ENCODE measurements around the gene CRKL.
"Not testable (repeated sequence)": the region's sequence is repeated elsewhere in the genome, so short reads cannot be mapped to it uniquely, and the experiment has no call there.

Gene CRKL

DNA sequence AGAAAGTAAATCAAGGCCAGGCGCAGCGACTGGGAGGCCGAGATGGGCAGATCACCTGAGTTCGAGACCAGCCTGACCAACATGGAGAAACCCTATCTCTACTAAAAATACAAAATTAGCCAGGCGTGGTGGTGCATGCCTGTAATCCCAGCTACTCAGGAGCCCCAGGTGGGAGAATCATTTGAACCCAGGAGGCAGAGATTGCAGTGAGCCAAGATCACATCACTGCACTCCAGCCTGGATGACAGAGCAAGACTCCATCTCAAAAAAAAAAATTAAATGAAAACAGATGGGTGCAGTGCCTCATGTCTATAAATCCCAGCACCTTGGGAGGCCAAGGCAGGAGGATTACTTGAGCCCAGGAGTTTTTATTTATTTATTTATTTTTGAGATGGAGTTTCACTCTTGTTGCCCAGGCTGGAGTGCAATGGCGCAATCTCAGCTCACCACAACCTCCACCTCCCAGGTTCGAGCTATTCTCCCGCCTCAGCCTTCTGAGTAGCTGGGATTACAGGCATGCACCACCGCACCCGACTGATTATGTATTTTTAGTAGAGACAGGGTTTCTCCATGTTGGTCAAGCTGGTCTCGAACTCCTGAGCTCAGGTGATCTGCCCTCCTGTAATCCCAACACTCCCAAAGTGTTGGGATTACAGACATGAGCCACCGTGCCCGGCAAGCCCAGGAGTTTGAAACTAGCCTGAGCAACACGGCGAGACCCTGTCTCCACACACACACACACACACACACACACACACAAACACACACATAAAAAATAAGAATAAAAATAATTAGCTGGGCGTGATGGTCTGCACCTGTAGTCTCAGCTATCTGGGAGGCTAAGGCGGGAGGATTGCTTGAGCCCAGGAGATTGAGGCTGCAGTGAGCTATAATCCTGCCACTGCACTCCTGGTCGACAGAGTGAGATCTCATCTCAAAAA lies 15.8 kb upstream of the CRKL start:
- DNase-seq (ENCODE audit: low spot score), result not testable (repeated sequence)

DNA sequence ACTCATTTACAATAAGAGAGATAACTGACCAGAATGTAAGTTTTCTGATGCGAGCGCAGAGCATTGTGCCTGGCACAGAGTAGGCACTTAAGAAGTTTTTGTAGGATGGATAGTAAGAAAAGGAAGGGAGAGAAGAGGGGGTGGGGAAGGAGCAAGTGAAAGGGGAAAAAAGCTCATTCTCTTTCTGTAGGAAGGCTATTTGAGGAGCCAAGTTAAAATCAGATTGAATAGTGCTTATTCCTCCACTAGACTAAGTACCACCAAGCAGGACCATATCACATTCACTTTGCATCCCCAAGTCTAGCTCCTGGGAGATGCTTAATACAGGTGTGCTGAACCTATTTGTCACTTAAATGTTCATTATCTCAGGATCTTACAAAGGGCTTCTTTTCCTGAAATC lies 14.1 kb upstream of the CRKL start:
- DNase-seq (ENCODE audit: low spot score), result no peak

DNA sequence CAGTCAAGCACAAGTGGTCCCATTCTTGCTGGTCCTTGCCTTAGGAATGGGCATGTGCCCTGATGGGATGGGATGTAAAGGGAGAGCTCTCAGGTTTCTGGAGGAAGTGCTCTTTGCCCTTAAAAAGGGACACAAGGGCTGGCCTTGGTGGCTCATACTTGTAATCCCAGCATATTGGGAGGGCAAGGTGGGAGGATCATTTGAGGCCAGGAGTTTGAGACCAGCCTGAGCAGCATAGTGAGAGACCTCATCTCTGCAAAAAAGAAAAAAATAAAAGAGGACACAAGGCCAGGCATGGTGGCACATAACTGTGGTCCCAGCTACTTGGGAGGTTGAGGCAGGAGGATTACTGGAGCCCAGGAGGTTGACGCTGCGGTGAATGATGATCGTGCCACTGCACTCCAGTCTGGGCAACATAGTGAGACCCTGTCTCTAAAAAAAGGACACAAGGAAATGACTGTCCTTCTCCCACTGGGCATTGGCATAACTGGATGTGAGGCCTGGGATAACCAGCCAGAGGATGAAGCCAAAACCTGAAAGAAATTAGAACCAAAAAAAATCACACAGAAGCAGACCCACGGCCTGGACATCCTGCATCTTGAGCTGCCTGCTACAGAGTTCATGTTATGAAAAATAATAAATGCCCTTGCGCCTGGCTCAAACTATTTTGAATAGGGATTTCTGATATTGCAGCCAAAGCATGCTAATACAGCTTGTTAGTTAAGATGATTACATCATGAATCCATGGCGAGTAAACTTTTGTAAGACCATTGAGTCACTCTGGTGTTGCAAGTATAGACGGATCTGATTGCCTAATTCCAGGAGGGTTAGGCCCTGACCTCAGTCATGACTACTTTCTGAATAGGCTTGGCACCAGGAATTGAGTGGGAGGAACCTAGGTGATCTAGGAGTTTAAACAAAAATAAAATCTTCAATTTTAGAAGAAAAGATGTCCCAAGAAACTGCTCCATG lies 12.9 kb upstream of the CRKL start:
- DNase-seq (ENCODE audit: low spot score), result peak; percentile 86

DNA sequence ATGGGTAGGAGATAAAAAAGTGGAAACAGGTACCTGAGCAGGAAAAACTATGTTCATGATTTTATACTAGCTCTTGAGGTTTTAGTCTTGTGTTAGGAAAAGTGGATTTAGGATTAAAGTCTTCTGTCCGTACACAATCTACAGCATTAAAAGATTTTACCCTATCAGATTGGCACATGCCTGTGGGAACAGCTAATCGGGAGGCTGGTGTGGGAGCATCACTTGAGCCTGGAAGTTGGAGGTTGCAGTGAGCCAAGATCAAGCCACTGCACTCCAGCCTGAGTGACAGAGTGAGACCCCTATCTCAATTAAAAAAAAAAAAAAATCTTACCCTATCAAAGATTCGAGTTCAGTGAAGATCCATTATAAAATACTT lies 12.2 kb upstream of the CRKL start:
- DNase-seq (ENCODE audit: low spot score), result no peak

DNA sequence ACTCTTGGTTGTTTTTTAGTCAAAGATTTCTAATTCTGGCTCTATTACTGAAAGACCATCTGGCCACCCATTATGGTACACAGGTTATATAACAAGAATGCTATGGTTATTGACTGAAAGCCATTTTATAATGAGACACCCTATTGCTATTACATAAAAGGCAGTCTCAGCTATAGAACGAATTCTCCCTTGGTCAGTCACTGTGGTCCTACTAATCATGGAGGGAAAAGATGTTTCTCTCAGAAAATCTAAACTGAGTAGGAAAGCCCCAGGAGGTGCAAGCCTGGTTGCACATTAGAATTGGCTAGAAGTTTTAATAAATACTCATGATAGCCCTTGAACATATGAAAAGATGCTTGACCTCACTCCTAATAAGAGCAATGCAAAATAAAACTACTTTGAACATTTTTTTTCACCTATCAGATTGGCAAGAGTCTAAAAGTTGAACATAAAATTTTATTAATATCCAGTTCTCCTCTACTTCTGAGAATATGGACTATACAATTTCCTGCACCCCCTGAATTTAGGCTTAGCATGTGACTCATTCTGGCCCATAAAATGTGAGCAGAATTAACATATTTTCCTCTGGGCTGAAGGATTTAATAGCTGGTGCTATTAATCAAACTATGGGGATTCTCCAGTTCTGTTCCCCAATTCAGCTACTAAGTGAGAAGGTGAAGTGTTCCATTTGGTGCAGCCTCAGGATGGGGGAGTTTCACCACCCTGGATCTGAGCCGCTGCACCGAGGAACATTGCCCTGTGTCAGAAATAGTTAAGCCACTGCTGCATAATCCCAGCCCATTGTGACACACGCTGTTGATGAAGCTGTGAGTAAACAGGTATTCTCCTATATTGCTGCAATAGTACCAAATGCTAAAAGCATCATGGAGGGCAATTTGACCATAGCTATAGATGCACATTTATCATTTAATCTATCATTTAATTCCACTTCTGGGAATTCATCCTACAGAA lies 11.5 kb upstream of the CRKL start:
- DNase-seq (ENCODE audit: low spot score), result no peak

DNA sequence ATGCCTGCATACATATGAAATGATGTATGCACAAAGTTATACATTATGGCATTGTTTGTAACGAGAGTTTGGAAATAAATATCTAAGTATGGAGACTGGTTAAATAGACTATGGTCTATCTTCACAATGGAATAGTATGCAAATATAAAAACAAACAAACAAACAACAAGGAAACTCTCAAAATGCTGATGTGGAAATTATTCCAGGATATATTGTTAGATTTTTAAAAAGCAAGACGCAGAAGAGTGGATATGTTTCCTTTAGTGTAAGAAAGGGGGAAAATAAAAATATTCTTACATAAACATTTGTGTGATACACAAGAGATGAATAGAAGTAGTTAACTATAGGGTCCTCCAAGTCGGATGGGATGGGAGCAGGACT lies 10.8 kb upstream of the CRKL start:
- DNase-seq (ENCODE audit: low spot score), result no peak

DNA sequence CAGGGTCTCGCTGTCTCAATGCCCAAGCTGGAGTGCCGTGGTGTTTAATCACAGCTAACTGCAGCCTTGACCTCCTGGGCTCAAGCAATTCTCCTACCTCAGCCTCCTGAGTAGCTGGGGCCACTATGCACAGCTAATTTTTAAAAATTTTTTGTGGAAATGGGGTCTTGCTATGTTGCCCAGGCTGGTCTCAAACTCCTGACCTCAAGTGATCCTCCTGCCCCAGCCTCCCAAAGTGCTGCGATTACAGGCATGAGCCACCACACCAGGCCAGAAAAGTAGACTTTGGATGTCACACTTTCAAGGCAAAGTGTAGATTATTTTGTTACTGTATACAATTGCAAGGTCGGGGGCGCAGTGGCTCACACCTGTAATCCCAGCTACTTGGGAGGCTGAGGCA lies 8.5 kb upstream of the CRKL start:
- not testable (repeated sequence) for DNase-seq (ENCODE audit: low spot score)

DNA sequence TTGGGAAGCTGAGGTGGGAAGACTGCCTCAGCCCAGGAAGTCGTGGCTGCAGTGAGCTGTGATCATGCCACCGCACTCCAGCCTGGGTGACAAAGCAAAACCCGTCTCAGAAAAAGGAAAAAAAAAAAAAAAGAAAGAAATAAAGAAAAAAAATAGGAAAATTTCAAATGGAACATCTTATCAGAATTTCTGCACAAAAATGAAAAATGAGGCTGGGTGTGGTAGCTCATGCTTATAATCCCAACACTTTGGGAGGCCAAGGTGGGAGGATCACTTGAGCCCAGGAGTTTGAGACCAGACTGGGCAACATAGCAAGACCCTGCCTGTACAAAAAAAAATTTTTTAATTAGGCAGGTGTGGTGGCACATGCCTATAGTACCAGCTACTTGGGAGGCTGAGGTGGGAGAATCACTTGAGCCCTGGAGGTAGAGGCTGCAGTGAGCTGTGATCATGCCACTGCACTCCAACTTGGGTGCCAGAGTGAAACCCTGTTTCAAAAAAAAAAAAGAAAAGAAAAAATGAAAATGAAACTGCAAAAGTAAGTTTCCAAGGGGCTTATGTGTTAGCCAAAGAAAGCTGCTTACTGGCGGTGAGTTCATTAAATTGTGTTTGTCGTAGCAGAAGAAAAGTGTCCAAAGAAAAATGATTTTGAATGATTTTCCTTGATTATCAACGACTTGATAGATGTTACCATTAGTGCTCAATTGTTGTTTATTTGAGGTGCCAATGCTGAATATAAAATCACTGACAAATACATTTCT lies 7.5 kb upstream of the CRKL start:
- DNase-seq (ENCODE audit: low spot score), result no peak

DNA sequence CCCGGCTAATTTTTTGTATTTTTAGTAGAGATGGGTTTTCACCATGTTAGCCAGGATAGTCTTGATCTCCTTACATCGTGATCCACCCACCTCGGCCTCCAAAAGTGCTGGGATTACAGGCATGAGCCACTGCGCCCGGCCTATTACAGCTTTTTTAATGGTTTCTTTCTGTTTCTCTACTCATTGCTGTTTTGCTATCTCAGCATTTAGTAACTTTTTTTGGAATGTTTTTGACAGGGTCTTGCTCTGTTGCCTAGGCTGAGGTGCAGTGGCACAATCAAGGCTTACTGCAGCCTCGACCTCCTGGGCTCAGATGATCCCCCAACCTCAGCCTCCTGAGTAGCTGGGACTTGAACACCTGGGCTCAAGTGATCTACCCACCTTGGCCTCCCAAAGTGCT lies 4.7 kb upstream of the CRKL start:
- DNase-seq (ENCODE audit: low spot score), result no peak

DNA sequence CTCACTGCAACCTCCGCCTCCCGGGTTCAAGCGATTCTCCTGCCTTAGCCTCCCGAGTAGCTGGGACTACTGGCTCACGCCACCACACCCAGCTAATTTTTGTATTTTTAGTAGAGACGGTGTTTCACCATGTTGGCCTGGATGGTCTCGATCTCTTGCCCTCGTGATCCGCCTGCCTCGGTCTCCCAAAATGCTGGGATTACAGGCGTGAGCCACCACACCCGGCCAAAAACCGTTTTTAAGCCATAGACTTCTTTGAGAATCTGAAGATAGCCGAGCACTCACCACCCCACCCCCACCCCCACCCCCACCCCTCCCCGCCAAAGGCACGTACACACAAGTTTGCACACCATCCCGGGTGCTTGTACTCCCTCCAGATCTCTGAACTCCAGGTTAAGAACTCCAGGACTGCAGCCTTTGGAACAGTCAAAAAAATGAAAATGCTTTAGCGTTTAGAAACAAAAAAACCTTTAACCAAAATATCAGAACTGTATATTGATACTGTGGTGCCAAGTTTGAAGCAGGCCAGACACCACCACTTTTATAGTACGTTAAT lies 1.5 kb downstream of the CRKL start:
- DNase-seq (ENCODE audit: low spot score), result no peak

DNA sequence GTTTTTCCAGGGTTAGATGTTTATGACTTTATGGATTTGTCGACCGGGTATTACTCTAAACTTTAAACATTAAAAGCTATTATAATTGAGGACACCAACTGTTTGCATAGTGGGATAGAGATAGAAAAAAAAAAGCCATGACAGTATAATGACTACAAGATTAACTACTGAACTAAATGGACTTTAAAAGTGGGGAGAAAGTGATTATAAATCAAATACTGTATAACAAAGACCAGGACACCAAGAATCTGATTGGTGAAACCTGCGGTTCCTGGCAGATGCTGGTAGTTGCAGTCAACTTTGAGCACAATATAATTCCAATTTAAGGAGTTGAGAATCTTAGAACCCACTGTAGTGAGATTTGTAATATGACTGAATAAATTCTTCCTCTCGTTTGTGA lies 2.5 kb downstream of the CRKL start:
- DNase-seq (ENCODE audit: low spot score), result no peak

DNA sequence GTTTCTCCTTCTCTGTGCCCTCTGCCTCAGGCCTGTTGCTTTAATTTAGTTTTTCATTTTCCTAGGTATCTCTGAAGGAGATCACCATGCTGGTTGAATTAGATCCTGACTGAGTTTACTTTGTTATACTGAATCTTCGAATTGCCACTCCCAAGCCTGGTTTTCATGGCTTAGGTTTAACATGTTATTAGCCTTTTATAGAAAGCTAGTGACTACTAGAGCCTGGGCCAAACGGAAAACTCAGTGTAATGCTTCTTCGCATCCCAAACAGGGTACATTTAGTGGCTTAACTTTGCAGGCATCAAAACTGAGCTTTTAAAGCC lies 3.6 kb downstream of the CRKL start:
- no peak for DNase-seq (ENCODE audit: low spot score)

DNA sequence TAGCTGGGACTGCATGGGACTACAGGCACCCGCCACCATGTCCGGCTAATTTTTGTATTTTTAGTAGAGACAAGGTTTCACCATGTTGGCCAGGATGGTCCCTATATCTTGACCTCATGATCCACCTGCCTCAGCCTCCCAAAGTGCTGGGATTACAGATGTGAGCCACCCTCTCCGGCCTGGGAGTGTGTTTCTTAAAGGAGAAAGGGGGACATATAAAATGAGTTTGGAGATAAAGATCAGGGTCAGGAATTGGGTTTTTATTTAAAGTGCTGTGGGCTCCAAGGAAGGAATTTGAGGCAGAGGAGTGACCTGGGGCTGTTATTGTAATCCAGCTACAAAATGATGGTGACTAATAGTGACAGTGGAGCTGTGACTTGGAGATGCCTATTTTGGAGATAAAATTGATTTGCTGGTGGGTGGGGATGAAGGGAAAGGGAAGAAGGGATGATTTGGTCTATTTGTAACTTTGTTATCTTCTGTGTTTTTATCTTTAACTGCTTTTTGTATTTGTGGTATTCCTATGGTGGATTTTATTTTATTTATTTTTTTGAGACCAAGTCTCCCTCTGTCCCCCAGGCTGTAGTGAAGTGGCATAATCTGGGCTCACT lies 5.0 kb downstream of the CRKL start:
- no peak for DNase-seq (ENCODE audit: low spot score)

DNA sequence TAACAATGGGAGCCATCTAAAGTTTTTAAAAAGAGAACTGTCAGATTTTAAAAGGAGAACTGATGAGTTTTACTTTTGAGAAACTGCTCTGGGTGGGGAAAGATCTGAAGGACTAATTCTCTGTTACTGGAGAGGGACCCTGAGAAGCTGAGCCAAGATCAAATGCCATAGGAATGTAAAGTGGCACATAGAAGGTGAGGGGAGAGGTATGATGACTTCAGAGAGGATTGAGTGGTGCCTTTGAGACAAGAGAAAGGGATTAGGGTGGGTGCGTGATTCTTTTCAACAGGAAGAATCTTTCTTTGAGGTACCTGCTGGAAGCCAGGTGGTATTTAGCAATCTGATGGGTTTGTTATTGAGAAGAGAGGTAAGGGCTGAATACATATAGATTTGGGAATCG lies 9.0 kb downstream of the CRKL start:
- no peak for DNase-seq (ENCODE audit: low spot score)

DNA sequence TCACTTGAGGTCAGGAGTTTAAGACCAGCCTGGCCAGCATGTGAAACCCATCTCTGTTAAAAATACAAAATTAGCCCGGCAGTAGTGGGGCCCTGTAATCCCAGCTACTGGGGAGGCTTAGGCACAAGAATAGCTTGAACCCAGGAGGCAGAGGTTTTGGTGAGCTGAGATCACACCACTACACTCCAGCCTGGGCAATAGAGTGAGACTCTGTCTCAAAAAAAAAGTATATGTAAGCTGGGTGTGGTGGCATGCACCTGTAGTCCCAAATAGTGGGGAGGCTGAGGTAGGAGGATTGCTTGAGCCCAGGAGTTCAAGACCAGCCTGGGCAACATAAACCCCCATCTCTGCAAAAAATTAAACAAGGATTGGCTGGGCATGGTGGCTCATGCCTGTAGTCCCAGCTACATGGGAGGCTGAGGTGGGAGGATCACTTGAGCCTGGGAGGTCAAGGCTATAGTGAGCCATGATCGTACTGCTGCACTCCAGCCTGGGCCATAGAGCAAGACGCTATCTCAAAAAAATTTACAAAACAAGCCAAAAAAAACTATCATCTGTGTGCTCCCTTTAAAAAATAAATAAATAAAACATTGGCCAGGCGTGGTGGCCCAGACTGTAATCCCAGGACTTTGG lies 10.8 kb downstream of the CRKL start:
- no peak for DNase-seq (ENCODE audit: low spot score)

DNA sequence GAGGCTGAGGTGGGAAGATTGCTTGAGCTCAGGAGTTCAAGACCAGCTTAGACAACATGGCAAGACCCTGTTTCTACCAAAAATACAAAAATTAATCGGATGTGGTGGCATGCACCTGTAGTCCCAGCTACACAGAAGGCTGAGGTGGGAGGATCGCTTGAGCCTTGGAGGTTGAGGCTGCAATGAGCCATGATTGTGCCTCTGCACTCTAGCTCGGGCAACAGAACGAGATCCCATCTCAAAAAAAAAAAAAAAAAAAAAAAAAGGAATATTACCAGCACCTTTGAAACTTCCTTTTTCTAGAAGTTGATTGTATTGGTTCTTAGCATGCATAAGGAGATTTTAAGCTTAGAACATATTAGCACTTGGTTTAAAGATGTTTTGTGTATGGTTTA lies 11.4 kb downstream of the CRKL start:
- DNase-seq (ENCODE audit: low spot score), result no peak

DNA sequence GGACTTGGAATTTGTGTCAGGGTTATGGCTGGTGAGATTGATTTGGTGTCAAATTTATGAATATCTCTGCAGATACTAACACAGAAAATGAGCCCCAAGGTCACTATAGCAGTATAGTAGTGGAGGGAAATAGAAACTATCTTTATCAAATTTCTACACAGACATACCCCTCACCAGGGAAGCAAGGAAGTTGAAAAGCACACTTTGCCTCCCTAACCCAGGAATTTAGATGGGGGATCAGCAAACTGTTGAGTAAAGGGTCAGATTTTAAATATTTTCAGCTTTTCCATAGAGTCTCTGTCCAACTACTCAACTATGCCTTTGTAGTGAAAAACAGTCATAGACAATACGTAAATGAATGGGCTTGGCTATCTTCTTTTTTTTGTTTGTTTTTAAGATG lies 12.8 kb downstream of the CRKL start:
- DNase-seq (ENCODE audit: low spot score), result no peak

DNA sequence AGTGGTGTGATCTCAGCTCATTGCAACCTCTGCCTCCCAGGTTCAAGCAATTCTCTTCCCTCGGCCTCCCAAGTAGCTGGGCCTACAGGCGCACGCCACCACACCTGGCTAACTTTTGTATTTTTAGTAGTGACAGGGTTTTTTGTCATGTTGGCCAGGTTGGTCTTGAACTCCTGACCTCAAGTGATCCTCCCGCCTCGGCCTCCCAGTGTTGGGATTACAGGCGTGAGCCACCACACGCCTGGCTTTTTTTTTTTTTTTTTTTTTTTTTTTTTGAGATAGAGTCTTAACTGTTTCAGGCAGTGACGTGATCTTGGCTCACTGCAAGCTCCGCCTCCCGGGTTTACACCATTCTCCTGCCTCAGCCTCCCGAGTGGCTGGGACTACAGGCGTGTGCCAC lies 13.2 kb downstream of the CRKL start:
- DNase-seq (ENCODE audit: low spot score), result not testable (repeated sequence)

DNA sequence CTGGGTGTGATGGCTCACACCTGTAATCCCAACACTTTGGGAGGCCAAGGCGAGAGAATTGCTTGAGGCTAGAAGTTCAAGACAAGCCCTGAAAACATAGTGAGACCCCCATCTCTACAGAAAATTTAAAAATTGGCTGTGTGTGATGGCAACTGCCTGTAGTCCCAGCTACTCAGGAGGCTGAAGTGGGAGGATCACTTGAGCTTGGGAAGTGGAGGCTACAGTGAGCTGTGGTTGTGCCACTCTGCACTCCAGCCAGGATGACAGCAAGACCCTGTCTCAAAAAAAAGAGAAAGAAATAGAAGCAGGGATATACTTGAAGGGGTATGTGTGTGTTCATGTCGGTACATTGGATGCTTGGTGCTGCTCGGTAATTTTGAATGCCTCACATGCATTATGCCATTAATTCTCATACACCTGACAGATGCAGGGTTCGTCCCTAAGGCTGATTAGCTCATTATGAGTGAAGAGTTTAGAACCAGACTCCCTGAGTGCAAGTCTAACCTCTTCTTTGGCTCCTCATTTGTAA lies 14.0 kb downstream of the CRKL start:
- DNase-seq (ENCODE audit: low spot score), result no peak

DNA sequence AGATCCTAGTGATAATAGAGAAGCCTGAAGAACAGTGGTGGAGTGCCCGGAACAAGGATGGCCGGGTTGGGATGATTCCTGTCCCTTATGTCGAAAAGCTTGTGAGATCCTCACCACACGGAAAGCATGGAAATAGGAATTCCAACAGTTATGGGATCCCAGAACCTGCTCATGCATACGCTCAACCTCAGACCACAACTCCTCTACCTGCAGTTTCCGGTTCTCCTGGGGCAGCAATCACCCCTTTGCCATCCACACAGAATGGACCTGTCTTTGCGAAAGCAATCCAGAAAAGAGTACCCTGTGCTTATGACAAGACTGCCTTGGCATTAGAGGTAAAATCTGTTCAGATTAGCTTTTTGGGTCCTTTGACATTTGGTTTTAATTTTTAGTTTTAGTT lies 16.7 kb downstream of the CRKL start:
- no peak for DNase-seq (ENCODE audit: low spot score)

Measured in AG08396 (cell line).